ENCODE measurements around the gene PAPPA2. TPM values are rescaled to one million over a fixed set of nuclear protein-coding genes. Genes with fewer than 3 reads are reported as not detected.

PAPPA2 gene
- total RNA-seq, 6 experiments from 2014 or later, result 0.53 to 14.8 (median 2.9) TPM

DNA sequence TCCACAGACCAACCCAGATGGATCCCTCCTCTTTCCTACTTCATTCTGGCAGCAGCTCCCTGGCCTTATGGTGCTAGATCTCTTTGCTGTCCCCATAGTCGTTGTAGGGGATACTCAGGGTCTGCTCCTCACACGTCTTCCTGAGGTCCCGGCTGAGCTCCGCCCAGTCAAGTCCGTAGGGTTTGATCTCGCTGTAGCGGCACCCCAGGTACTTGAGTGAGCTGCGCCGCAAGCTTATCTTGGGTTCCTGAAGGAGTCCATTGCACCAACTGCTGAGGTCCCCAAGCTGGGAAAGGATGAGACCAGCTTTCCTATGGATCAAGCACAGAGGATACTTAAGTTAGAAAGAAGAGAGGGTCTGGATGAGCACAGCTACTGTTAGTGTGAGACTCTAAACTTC lies 401.2 kb downstream of the PAPPA2 start:
- Histone ChIP-seq H3K36me3 (no peaks in the 10 kb centered on the region), H3K4me3 (no peak overlapping the region), H3K4me1 (no peaks in the 10 kb centered on the region), H3K9me3 (no peaks in the 10 kb centered on the region), H3K27ac (no peak overlapping the region), H3K27me3 (no peaks in the 10 kb centered on the region)
- intact Hi-C loops (cut with DNase I), result no loop called here
- DNase-seq (no peak), ATAC-seq (no peak)
- 60% methylated on average over 2 of the region's 9 CpGs for WGBS (ENCODE audit: insufficient coverage, low coverage, low lambda C conversion rate, missing lambda C conversion rate)
- TF ChIP-seq, protein P1, sequence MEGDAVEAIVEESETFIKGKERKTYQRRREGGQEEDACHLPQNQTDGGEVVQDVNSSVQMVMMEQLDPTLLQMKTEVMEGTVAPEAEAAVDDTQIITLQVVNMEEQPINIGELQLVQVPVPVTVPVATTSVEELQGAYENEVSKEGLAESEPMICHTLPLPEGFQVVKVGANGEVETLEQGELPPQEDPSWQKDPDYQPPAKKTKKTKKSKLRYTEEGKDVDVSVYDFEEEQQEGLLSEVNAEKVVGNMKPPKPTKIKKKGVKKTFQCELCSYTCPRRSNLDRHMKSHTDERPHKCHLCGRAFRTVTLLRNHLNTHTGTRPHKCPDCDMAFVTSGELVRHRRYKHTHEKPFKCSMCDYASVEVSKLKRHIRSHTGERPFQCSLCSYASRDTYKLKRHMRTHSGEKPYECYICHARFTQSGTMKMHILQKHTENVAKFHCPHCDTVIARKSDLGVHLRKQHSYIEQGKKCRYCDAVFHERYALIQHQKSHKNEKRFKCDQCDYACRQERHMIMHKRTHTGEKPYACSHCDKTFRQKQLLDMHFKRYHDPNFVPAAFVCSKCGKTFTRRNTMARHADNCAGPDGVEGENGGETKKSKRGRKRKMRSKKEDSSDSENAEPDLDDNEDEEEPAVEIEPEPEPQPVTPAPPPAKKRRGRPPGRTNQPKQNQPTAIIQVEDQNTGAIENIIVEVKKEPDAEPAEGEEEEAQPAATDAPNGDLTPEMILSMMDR (IDR thresholded peaks at IDR 0.05), result no peak
- TF ChIP-seq POLR2A (IDR thresholded peaks at IDR 0.05), result no peak

- Histone ChIP-seq H3K27ac (no peak overlapping the region), H3K27me3 (no peaks in the 10 kb centered on the region), H3K4me3 (no peak overlapping the region), H3K36me3 (no peaks in the 10 kb centered on the region), H3K4me1 (no peaks in the 10 kb centered on the region), H3K9me3 (no peaks in the 10 kb centered on the region)
- TF ChIP-seq, protein P1 (IDR thresholded peaks at IDR 0.05), result no peak
- TF ChIP-seq POLR2A (IDR thresholded peaks at IDR 0.05), result no peak
- intact Hi-C loops (cut with DNase I), result no loop called here
- WGBS (ENCODE audit: insufficient coverage, low coverage, low lambda C conversion rate, missing lambda C conversion rate), result 20% methylated on average over 1 of the region's 1 CpG
- ATAC-seq (no peak), DNase-seq (no peak)
Measured at GRCh38 chr1:176866011-176866714, 403.2 kb downstream of the PAPPA2 start.

DNA sequence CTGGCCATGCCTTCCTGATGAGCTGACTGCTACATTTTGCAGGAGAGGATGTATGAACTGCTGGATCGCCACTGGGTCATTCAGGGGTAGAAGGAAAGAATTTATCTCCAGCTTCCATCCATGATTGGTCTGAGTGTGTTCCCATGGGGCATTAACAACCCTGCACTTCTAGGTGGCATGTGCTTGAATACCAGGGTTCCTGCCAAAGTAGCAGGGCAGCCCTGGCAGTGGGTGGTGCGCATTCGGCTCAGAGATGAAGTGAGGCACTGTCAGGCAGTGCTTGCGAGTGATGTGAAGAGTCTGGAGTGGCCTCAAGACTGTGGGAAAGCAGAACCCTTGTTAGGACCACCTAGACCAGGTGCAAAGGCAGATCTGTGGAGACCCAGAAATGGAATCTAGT lies 406.6 kb downstream of the PAPPA2 start:
- WGBS (ENCODE audit: insufficient coverage, low coverage, low lambda C conversion rate, missing lambda C conversion rate), result 57% methylated on average over 4 of the region's 4 CpGs
- ATAC-seq, result no peak
- H3K9me3 ChIP-seq, result no peaks in the 10 kb centered on the region

GRCh38 chr1:176876966-176877515 lies 414.1 kb downstream of the PAPPA2 start:
- H3K4me1 ChIP-seq, result no peaks in the 10 kb centered on the region
- DNase-seq (no peak), ATAC-seq (no peak)
- 64% methylated on average over 4 of the region's 4 CpGs for WGBS (ENCODE audit: insufficient coverage, low coverage, low lambda C conversion rate, missing lambda C conversion rate)
- no peak overlapping the region for H3K27ac ChIP-seq
- H3K27me3 ChIP-seq, result no peaks in the 10 kb centered on the region
- H3K9me3 ChIP-seq, result no peaks in the 10 kb centered on the region
- TF ChIP-seq, protein P1 (IDR thresholded peaks at IDR 0.05), result no peak
- no peak for TF ChIP-seq POLR2A (IDR thresholded peaks at IDR 0.05)
- no peak overlapping the region for H3K4me3 ChIP-seq
- no peaks in the 10 kb centered on the region for H3K36me3 ChIP-seq
- intact Hi-C loops (cut with DNase I), result no loop called here

More for the DNA sequence above, 406.6 kb downstream of the PAPPA2 start:
- Histone ChIP-seq H3K36me3 (no peaks in the 10 kb centered on the region), H3K27me3 (no peaks in the 10 kb centered on the region), H3K4me1 (no peaks in the 10 kb centered on the region), H3K4me3 (no peak overlapping the region), H3K27ac (no peak overlapping the region)
- no peak for DNase-seq
- TF ChIP-seq, protein P1 (IDR thresholded peaks at IDR 0.05), result no peak
- intact Hi-C loops (cut with DNase I), result no loop called here

Data from right lobe of liver (tissue), 6 donors.